HCT116 (cell line): ENCODE measurements around the gene MTFP1. TPM values are rescaled to one million over a fixed set of nuclear protein-coding genes. Genes with fewer than 3 reads are reported as not detected.

Experiments
- ATAC-seq: fragments of 200-7000 bp; cut with Tn5 transposase; 2 replicates; pipeline ENCODE4 v1.9.1; 2020; ENCODE audit warnings: mild to moderate bottlenecking, moderate library complexity
- BruUV-seq: library from RNA; stranded (reverse); fragments of 400-500 nt; replicated peaks from 2 replicates; lab custom pipeline; 2021; lab: Mats Ljungman, UMichigan
- CTCF ChIA-PET: fragments of 300-600 bp; sonication (Branson Sonifier 250); formaldehyde crosslinking; loops from one replicate; lab custom pipeline; 2021; ENCODE audit warnings: antibody characterized with exemption; lab: Charles Lee
- POLR2A ChIA-PET: fragments of 300-600, 350-600 bp; sonication (Branson Sonifier 250); formaldehyde crosslinking; loops from one replicate; lab custom pipeline; 2021; ENCODE audit warnings: antibody characterized with exemption; lab: Charles Lee
- RAD21 ChIA-PET, 2 experiments: fragments of 300-600 bp; sonication (Branson Sonifier 250); formaldehyde crosslinking; loops; one replicate each; lab custom pipeline; 2023; ENCODE audit warnings: low total read pairs in 2 of 2; ENCODE audit not compliant: uncharacterized antibody in 2 of 2, unreplicated experiment in 2 of 2, low non-redundant PET in 1 of 2; lab: Charles Lee
- DNase-seq: peaks from one replicate; pipeline ENCODE4 v3.0.0-alpha.2; 2010; ENCODE audit warnings: low read depth, low spot score
- H2AFZ ChIP-seq: fragments of 200-600 bp; shearing (Covaris generic), sonication (generic); 2 replicates; pipeline ENCODE4 v1.6.1; 2017; ENCODE audit warnings: low read depth, mixed run types, mixed read lengths, antibody characterized with exemption, low read length; ENCODE audit not compliant: poor library complexity, severe bottlenecking
- H3K27ac ChIP-seq: 2 replicates; pipeline ENCODE4 v1.5.1; 2012; ENCODE audit warnings: low read depth, low read length
- H3K27me3 ChIP-seq: fragments of 200-600 bp; sonication (generic); 2 replicates; pipeline ENCODE4 v1.6.1; 2016; ENCODE audit warnings: mixed run types, low read length, mixed read lengths; ENCODE audit not compliant: insufficient read depth
- H3K36me3 ChIP-seq, 2 experiments: fragments of 200-500 bp in 1 of 2; fragments of 200-600 bp in 1 of 2; sonication (Bioruptor generic) in 1 of 2; sonication (generic) in 1 of 2; 2 replicates each; pipeline versions ENCODE4 v1.5.1 to v1.6.1; 2014 to 2016; ENCODE audit warnings: low read length in 2 of 2, inconsistent platforms in 1 of 2, mixed read lengths in 1 of 2, mixed run types in 1 of 2; ENCODE audit not compliant: insufficient read depth in 2 of 2, control insufficient read depth in 1 of 2
- H3K4me1 ChIP-seq, 2 experiments: fragments of 200-600 bp in 1 of 2; sonication (generic) in 1 of 2; 2 replicates each; pipeline versions ENCODE4 v1.5.1 to v1.6.1; 2012 to 2017; ENCODE audit warnings: low read length in 2 of 2, inconsistent platforms in 1 of 2, mild to moderate bottlenecking in 1 of 2, mixed read lengths in 1 of 2, mixed run types in 1 of 2, moderate library complexity in 1 of 2; ENCODE audit not compliant: insufficient read depth in 2 of 2, control insufficient read depth in 1 of 2
- H3K4me2 ChIP-seq: fragments of 200-600 bp; sonication (generic); 2 replicates; pipeline ENCODE4 v1.6.1; 2017; ENCODE audit warnings: mixed run types, low read length, mixed read lengths
- H3K4me3 ChIP-seq, 2 experiments: fragments of 200-600 bp in 1 of 2; sonication (generic) in 1 of 2; replicated peaks in 1 of 2; 2 replicates each; pipeline ENCODE4 v1.5.1; 2011 to 2016; ENCODE audit warnings: low read length in 2 of 2, control low read depth in 1 of 2, low read depth in 1 of 2, mild to moderate bottlenecking in 1 of 2, mixed read lengths in 1 of 2, mixed run types in 1 of 2
- H3K79me2 ChIP-seq: fragments of 200-600 bp; sonication (generic); 2 replicates; pipeline ENCODE4 v1.6.1; 2017; ENCODE audit warnings: mild to moderate bottlenecking, mixed run types, low read length, moderate library complexity, mixed read lengths; ENCODE audit not compliant: insufficient read depth
- H3K9ac ChIP-seq: fragments of 200-600 bp; sonication (generic); 2 replicates; pipeline ENCODE4 v1.6.1; 2016; ENCODE audit warnings: low read length, mixed read lengths
- H3K9me2 ChIP-seq: fragments of 200-600 bp; sonication (generic), shearing (Covaris generic); 2 replicates; pipeline ENCODE4 v1.6.1; 2017; ENCODE audit warnings: mixed run types, mild to moderate bottlenecking, moderate library complexity; ENCODE audit not compliant: insufficient read depth
- H3K9me3 ChIP-seq, 2 experiments: fragments of 200-500 bp in 1 of 2; fragments of 200-600 bp in 1 of 2; sonication (Bioruptor generic) in 1 of 2; sonication (generic) in 1 of 2; 2 replicates each; pipeline ENCODE4 v1.6.1; 2014 to 2017; ENCODE audit warnings: low read length in 2 of 2, mixed read lengths in 2 of 2, inconsistent platforms in 1 of 2, low read depth in 1 of 2, mild to moderate bottlenecking in 1 of 2, mixed run types in 1 of 2, moderate library complexity in 1 of 2; ENCODE audit not compliant: control insufficient read depth in 1 of 2, insufficient read depth in 1 of 2
- H4K20me1 ChIP-seq: fragments of 200-600 bp; sonication (generic), shearing (Covaris generic); 2 replicates; pipeline ENCODE4 v1.6.1; 2017; ENCODE audit warnings: mixed run types, mild to moderate bottlenecking, moderate library complexity; ENCODE audit not compliant: insufficient read depth
- CBX3 ChIP-seq: IDR thresholded peaks from 2 replicates; pipeline ENCODE4 v1.6.1; 2012; ENCODE audit warnings: low read depth
- CEBPB ChIP-seq: IDR thresholded peaks from 2 replicates; pipeline ENCODE4 v1.6.1; 2012; ENCODE audit warnings: low read depth
- CTCF ChIP-seq, 3 experiments: fragments of 200-600 bp in 1 of 3; sonication (generic) in 1 of 3; IDR thresholded peaks in 2 of 3; conservative IDR thresholded peaks in 1 of 3; 2 replicates each; pipeline ENCODE4 v1.5.1; 2012 to 2017; ENCODE audit warnings: low read depth in 2 of 3, low read length in 2 of 3, antibody characterized with exemption in 1 of 3, borderline replicate concordance in 1 of 3, control low read depth in 1 of 3, mild to moderate bottlenecking in 1 of 3, mixed read lengths in 1 of 3, mixed run types in 1 of 3, moderate library complexity in 1 of 3; ENCODE audit not compliant: insufficient read depth in 1 of 3
- EGR1 ChIP-seq: IDR thresholded peaks from 2 replicates; pipeline ENCODE4 v1.6.1; 2012; ENCODE audit warnings: low read depth
- ELF1 ChIP-seq: IDR thresholded peaks from 2 replicates; pipeline ENCODE4 v1.6.1; 2012; ENCODE audit warnings: low read depth, borderline replicate concordance
- EZH2 ChIP-seq: fragments of 200-600 bp; sonication (generic); IDR thresholded peaks from 2 replicates; pipeline ENCODE4 v1.6.1; 2017; ENCODE audit warnings: antibody characterized with exemption, mixed run types
- EZH2phosphoT487 ChIP-seq: fragments of 200-600 bp; IDR thresholded peaks from 2 replicates; pipeline ENCODE4 v1.6.1; 2018; ENCODE audit warnings: antibody characterized with exemption, borderline replicate concordance
- JUND ChIP-seq: IDR thresholded peaks from 2 replicates; pipeline ENCODE4 v1.6.1; 2012
- MAX ChIP-seq: IDR thresholded peaks from 2 replicates; pipeline ENCODE4 v1.6.1; 2012
- POLR2AphosphoS5 ChIP-seq: IDR thresholded peaks from 2 replicates; pipeline ENCODE4 v1.6.1; 2011; ENCODE audit warnings: mild to moderate bottlenecking, low read depth, low read length, moderate library complexity
- RAD21 ChIP-seq: IDR thresholded peaks from 2 replicates; pipeline ENCODE4 v1.6.1; 2012; ENCODE audit warnings: low read depth, mild to moderate bottlenecking
- REST ChIP-seq: IDR thresholded peaks from 2 replicates; pipeline ENCODE4 v1.6.1; 2012; ENCODE audit warnings: low read depth
- SIN3A ChIP-seq: IDR thresholded peaks from 2 replicates; pipeline ENCODE4 v1.6.1; 2012; ENCODE audit warnings: low read depth
- SRF ChIP-seq: IDR thresholded peaks from 2 replicates; pipeline ENCODE4 v1.6.1; 2012; ENCODE audit warnings: low read depth
- YY1 ChIP-seq: IDR thresholded peaks from 2 replicates; pipeline ENCODE4 v1.6.1; 2011; ENCODE audit warnings: low read length, low read depth, moderate library complexity, mild to moderate bottlenecking; ENCODE audit not compliant: insufficient replicate concordance; ENCODE audit errors: extremely low read depth
- ZBTB33 ChIP-seq: IDR thresholded peaks from 2 replicates; pipeline ENCODE4 v1.6.1; 2011; ENCODE audit warnings: mild to moderate bottlenecking, low read length, moderate library complexity; ENCODE audit not compliant: insufficient replicate concordance; ENCODE audit errors: extremely low read depth
- ZFX ChIP-seq: fragments of 450-650 bp; IDR thresholded peaks from 2 replicates; pipeline ENCODE4 v1.6.1; 2017
- ZNF274 ChIP-seq: fragments of 200-500 bp; sonication (Bioruptor generic); IDR thresholded peaks from 2 replicates; pipeline ENCODE4 v1.6.1; 2014; ENCODE audit warnings: mild to moderate bottlenecking, low read depth, low read length, inconsistent platforms
- intact Hi-C: fragments of 100-400 bp; cut with micrococcal nuclease; formaldehyde crosslinking; loops from 2 replicates; pipeline ENCODE4 v1.10.0; 2022
- total RNA-seq: library from RNA; stranded (reverse); gene quantifications from one replicate; pipeline ENCODE4 v1.2.1, GENCODE V29; 2021; ENCODE audit not compliant: unreplicated experiment

Gene MTFP1
- total RNA-seq, 1 experiment from 2014 or later = 36.1 TPM

GRCh38 chr22:30386960-30387827 is 38.4 kb upstream of the MTFP1 start, which contains the start of gene RNF215:
Gene RNF215 (minus strand): TSS chr22:30387411. CDS start chr22:30387313, 98 bp downstream.
- Histone ChIP-seq H3K4me1 (peaks cover 3 to 31% of the 10 kb centered on the region in 2 experiments; a peak in 3 of 4 replicates), H3K9ac (peak within 1 kb of the TSS; percentile 65), H3K4me3 (peak within 1 kb of the TSS; percentile 60 to 68), H3K9me3 (peaks cover 0 to 7% of the 10 kb centered on the region in 2 experiments; a peak in 2 of 4 replicates), H3K36me3 (0 out of 4 replicates have a peak, but pooled peaks cover 0 to 4% of the 10 kb centered on the region in 2 experiments), H4K20me1 (no peaks in the 10 kb centered on the region), H3K79me2 (no peaks in the 10 kb centered on the region), H2AFZ (peak within 1 kb of the TSS; percentile 35), H3K4me2 (peak within 1 kb of the TSS; percentile 84), H3K27ac (peak within 1 kb of the TSS; percentile 69), H3K27me3 (no peaks in the 10 kb centered on the region), H3K9me2 (no peaks in the 10 kb centered on the region)
- intact Hi-C loops = loop anchor here (1.0 to 2.0 kb wide), 2 partner anchors 99 to 278 kb away; no protein-coding TSS in a partner anchor
- ATAC-seq = peak; percentile 88
- DNase-seq = peak; percentile 44
- BruUV-seq = no TSS peak
- ChIA-PET CTCF (interaction anchor here (0.5 to 3.1 kb wide), 16 partner anchors 10 to 278 kb away, joined by 3 to 57 read pairs (median 5); partner anchors contain the start of genes CASTOR1, CCDC157, SEC14L2 and SF3A1), POLR2A (interaction anchor here (0.6 to 1.2 kb wide), 4 partner anchors 37 to 99 kb away, joined by 3 to 10 read pairs (median 4); partner anchors contain the start of gene TBC1D10A), RAD21 (interaction anchor here (0.7 to 1.2 kb wide), 4 partner anchors 37 to 279 kb away, joined by 4 to 12 read pairs (median 4); no protein-coding TSS in a partner anchor)
- TF ChIP-seq POLR2AphosphoS5 (no peak), EGR1 (no peak), CBX3 (no peak), YY1 (no peak), SIN3A (no peak), REST (no peak), ZNF274 (no peak), EZH2 (no peak), SRF (no peak), EZH2phosphoT487 (no peak), RAD21 (peak; percentile 88), ZFX (peak; percentile 83), ZBTB33 (no peak), JUND (no peak), CEBPB (no peak), ELF1 (no peak), MAX (no peak), CTCF (IDR thresholded peaks at IDR 0.05 in 2 of 3, conservative IDR thresholded peaks at IDR 0.05 in 1 of 3; ENCODE audit: borderline replicate concordance in 1 of 3, insufficient read depth in 1 of 3, low read depth in 2 of 3, low read length in 2 of 3) (peak; percentile 77 to 78 (median 78))
